ENCODE results near the gene WDR89.

DNA sequence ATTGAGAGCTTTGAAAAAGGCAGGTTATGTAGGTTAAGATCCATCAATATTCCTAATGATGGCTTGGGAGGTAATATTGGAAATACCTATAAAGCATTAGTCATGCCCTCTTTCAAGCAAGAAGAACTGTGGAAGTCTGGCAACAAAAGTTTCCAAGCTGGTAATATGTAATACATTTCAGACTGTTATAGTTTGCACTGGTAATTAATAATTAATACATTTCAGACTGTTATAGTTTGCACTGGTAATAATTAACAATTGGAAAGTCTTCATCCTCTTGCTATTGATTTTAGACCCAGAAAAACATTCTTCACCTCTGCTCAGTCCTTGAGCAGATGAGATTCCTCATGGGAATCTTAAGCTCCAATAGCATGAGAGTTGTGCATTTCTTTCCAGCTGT, 29.0 kb upstream of the WDR89 start:
- TF ChIP-seq SUZ12 (IDR thresholded peaks at IDR 0.05; ENCODE audit: extremely low read depth, insufficient read depth, insufficient read length) (no peak), ZNF274 (IDR thresholded peaks at IDR 0.05; ENCODE audit: low read depth, low read length) (no peak), YY1 (IDR thresholded peaks at IDR 0.05; ENCODE audit: insufficient read depth, insufficient read length) (no peak)

Data from NT2/D1 (cell line).